GM12878 (cell line): ENCODE results near the gene PLG. TPM values are rescaled to one million over a fixed set of nuclear protein-coding genes. Genes with fewer than 3 reads are reported as not detected.
"Not testable (repeated sequence)": the region's sequence is repeated elsewhere in the genome, so short reads cannot be mapped to it uniquely, and the experiment has no call there.

Source experiments
- ATAC-seq: fragments of 200-7000 bp; cut with Tn5 transposase; 3 replicates; pipeline ENCODE4 v1.9.1; 2020; ENCODE audit warnings: mild to moderate bottlenecking, moderate library complexity
- BruUV-seq: library from RNA; stranded (reverse); fragments of 400-500 nt; replicated peaks from 2 replicates; lab custom pipeline; 2021; lab: Mats Ljungman, UMichigan
- CTCF ChIA-PET: fragments of 300-600 bp; sonication (Branson Sonifier 250); formaldehyde crosslinking; extraction: SDS; loops from one replicate; lab custom pipeline; 2021; ENCODE audit warnings: inconsistent platforms; lab: Yijun Ruan, JAX
- POLR2A ChIA-PET: fragments of 350-600 bp; formaldehyde crosslinking; extraction: SDS; loops from one replicate; lab custom pipeline; 2021; ENCODE audit warnings: inconsistent platforms; lab: Charles Lee
- RAD21 ChIA-PET: fragments of 300-600 bp; sonication (Branson Sonifier 250); formaldehyde crosslinking; loops from one replicate; lab custom pipeline; 2023; ENCODE audit warnings: antibody characterized with exemption; ENCODE audit not compliant: unreplicated experiment; lab: Charles Lee
- SMC1A ChIA-PET: fragments of 300-600 bp; sonication (Branson Sonifier 250); formaldehyde crosslinking; loops from one replicate; lab custom pipeline; 2023; ENCODE audit not compliant: unreplicated experiment, uncharacterized antibody; lab: Charles Lee
- DNase-seq: peaks from one replicate; pipeline ENCODE4 v3.0.0-alpha.2; 2011; ENCODE audit warnings: low read depth, low spot score
- FAIRE-seq: peaks from 3 replicates; lab custom pipeline; 2011; peaks lifted over from hg19 to GRCh38; lab: Jason Lieb, UNC
- H2AFZ ChIP-seq: 2 replicates; pipeline ENCODE4 v1.6.0; 2011; ENCODE audit warnings: low read depth, low read length, control low read depth; ENCODE audit not compliant: control insufficient read depth
- H3K27ac ChIP-seq: 2 replicates; pipeline ENCODE4 v1.5.1; 2011; ENCODE audit warnings: control low read depth; ENCODE audit not compliant: control insufficient read depth, insufficient read depth
- H3K27me3 ChIP-seq, 2 experiments: replicated peaks in 1 of 2; 2 replicates each; pipeline versions ENCODE4 v1.6.0 to v1.6.1; 2011; ENCODE audit warnings: low read length in 1 of 2; ENCODE audit not compliant: control insufficient read depth in 2 of 2, insufficient read depth in 2 of 2
- H3K36me3 ChIP-seq, 2 experiments: 2 replicates each; pipeline ENCODE4 v1.5.1; 2011; ENCODE audit warnings: low read length in 1 of 2; ENCODE audit not compliant: control insufficient read depth in 2 of 2, insufficient read depth in 2 of 2
- H3K4me1 ChIP-seq: 2 replicates; pipeline ENCODE4 v1.6.1; 2011; ENCODE audit warnings: mild to moderate bottlenecking, low read length, moderate library complexity, mixed read lengths; ENCODE audit not compliant: control insufficient read depth, insufficient read depth
- H3K4me2 ChIP-seq: 2 replicates; pipeline ENCODE4 v1.6.0; 2011; ENCODE audit warnings: control low read depth; ENCODE audit not compliant: control insufficient read depth, insufficient read depth
- H3K4me3 ChIP-seq: fragments of 200-600 bp; sonication (generic); 2 replicates; pipeline ENCODE4 v1.5.1; 2016
- H3K79me2 ChIP-seq: 2 replicates; pipeline ENCODE4 v1.6.0; 2011; ENCODE audit warnings: low read length; ENCODE audit not compliant: control insufficient read depth, insufficient read depth
- H3K9ac ChIP-seq: 2 replicates; pipeline ENCODE4 v1.8.0; 2011; ENCODE audit warnings: low read length, control low read depth, mixed read lengths; ENCODE audit not compliant: control insufficient read depth, insufficient read depth
- H3K9me3 ChIP-seq: replicated peaks from 3 replicates; pipeline ENCODE4 v1.5.1; 2011; ENCODE audit warnings: mild to moderate bottlenecking, low read length; ENCODE audit not compliant: control insufficient read depth, insufficient read depth
- H4K20me1 ChIP-seq: 2 replicates; pipeline ENCODE4 v1.6.0; 2011; ENCODE audit not compliant: control insufficient read depth, insufficient read depth
- EED ChIP-seq: sonication (generic); IDR thresholded peaks from 2 replicates; pipeline ENCODE4 v1.6.1; 2016; ENCODE audit warnings: antibody characterized with exemption, low read depth
- GATAD2B ChIP-seq: fragments of 450-650 bp; conservative IDR thresholded peaks from 2 replicates; pipeline ENCODE4 v1.6.1; 2017; ENCODE audit warnings: low read depth, mild to moderate bottlenecking, moderate library complexity
- IRF5 ChIP-seq: fragments of 450-650 bp; IDR thresholded peaks from 2 replicates; pipeline ENCODE4 v1.6.1; 2017; ENCODE audit warnings: borderline replicate concordance
- NFXL1 ChIP-seq: fragments of 450-650 bp; IDR thresholded peaks from 2 replicates; pipeline ENCODE4 v1.6.1; 2017; ENCODE audit warnings: antibody characterized with exemption, mild to moderate bottlenecking, borderline replicate concordance
- RAD21 ChIP-seq: IDR thresholded peaks from 2 replicates; pipeline ENCODE4 v1.6.1; 2011; ENCODE audit warnings: mild to moderate bottlenecking, low read depth, low read length, moderate library complexity; ENCODE audit not compliant: insufficient read depth
- SREBF2 ChIP-seq: IDR thresholded peaks from 2 replicates; pipeline ENCODE4 v1.6.1; 2012; ENCODE audit warnings: mild to moderate bottlenecking, low read length
- WGBS: methylation state at CpG from one replicate; pipeline ENCODE4 v1.1.6; 2016; ENCODE audit warnings: low lambda C conversion rate; ENCODE audit not compliant: insufficient replicate concordance, insufficient coverage; ENCODE audit errors: missing lambda C conversion rate; 5-methylcytosine and 5-hydroxymethylcytosine counted together
- in situ Hi-C: fragments of 300-500 bp; cut with MboI; formaldehyde crosslinking; loops from 9 replicates; pipeline ENCODE4 v1.14.3; 2018; ENCODE audit warnings: mixed read lengths
- intact Hi-C: fragments of 100-400 bp; cut with micrococcal nuclease; formaldehyde crosslinking; loops from one replicate; pipeline ENCODE4 v1.14.2; 2022; ENCODE audit not compliant: unreplicated experiment
- polyA plus RNA-seq, 11 experiments: library from polyadenylated mRNA; depleted of rRNA in 4 of 11; unstranded in 6 of 11; stranded (reverse) in 5 of 11; fragments of >200 nt; fragmentation: Nextera tagmentation in 4 of 11; fragmentation: Illumina TruSeq in 1 of 11; extraction: Ambion mirVana in 4 of 11; extraction: Trizol in 1 of 11; gene quantifications; 1 replicate in 1 of 11; 2 replicates in 10 of 11; pipeline versions ENCODE4 v1.2.1 to v1.2.3, GENCODE V29; 2011 to 2016; ENCODE audit warnings: inconsistent platforms in 2 of 11, missing spikeins in 2 of 11, low read depth in 1 of 11
- total RNA-seq, 4 experiments: library from RNA; depleted of rRNA in 3 of 4; stranded (reverse); fragments of >200 nt in 3 of 4; fragmentation: Illumina TruSeq in 1 of 4; extraction: Trizol in 1 of 4; gene quantifications; 2 replicates each; pipeline versions ENCODE4 v1.2.1 to v1.2.3, GENCODE V29; 2013 to 2021

The PLG gene
- total and polyA plus RNA-seq, 10 of the 15 experiments (the other 5 are each of a cell fraction or from before 2014, with no cell fraction given): 0.06 to 3.0 (median 0.97) TPM; not detected in 1

- TF ChIP-seq GATAD2B (no peak), EED (no peak), RAD21 (peak; percentile 73), SREBF2 (no peak)
Observed at GRCh38 chr6:160667639-160668481, 34.2 kb upstream of the PLG start (continued).

- no TSS peak for BruUV-seq
- Histone ChIP-seq H2AFZ (no peak overlapping the region), H3K27me3 (no peaks in the 10 kb centered on the region), H3K4me3 (no peak overlapping the region), H3K9ac (no peak overlapping the region), H3K79me2 (no peaks in the 10 kb centered on the region), H4K20me1 (no peaks in the 10 kb centered on the region), H3K36me3 (no peaks in the 10 kb centered on the region), H3K4me2 (no peak overlapping the region), H3K4me1 (no peaks in the 10 kb centered on the region), H3K27ac (no peak overlapping the region), H3K9me3 (no peaks in the 10 kb centered on the region)
- in situ Hi-C loops: no loop called here
- intact Hi-C loops: loop anchor here (2.0 to 10.0 kb wide), 2 partner anchors 148 to 534 kb away; no protein-coding TSS in a partner anchor
- DNase-seq (no peak), ATAC-seq (no peak), FAIRE-seq (no peak)
- ChIA-PET RAD21 (no interaction called here), POLR2A (no interaction called here), SMC1A (no interaction called here), CTCF (no interaction called here)
- TF ChIP-seq IRF5 (0 out of 2 replicates have a peak, but pooled peaks have one; percentile 14), NFXL1 (no peak)
- 26% methylated on average over 2 of the region's 2 CpGs for WGBS
Observed at GRCh38 chr6:160668589-160668988, 33.5 kb upstream of the PLG start.

- H3K4me1 ChIP-seq, H3K9ac ChIP-seq, in situ Hi-C loops, FAIRE-seq, DNase-seq, H3K79me2 ChIP-seq, ATAC-seq, H2AFZ ChIP-seq, H3K36me3 ChIP-seq, H3K4me2 ChIP-seq, POLR2A ChIA-PET, H3K4me3 ChIP-seq, H3K27me3 ChIP-seq, H3K9me3 ChIP-seq, H4K20me1 ChIP-seq, BruUV-seq, SMC1A ChIA-PET, H3K27ac ChIP-seq: not testable (repeated sequence)
- WGBS: 27% methylated on average over 5 of the region's 5 CpGs
- ChIA-PET CTCF (interaction anchor here (0.7 kb wide), 1 partner anchor 474 kb away, joined by 3 read pairs; no protein-coding TSS in a partner anchor), RAD21 (interaction anchor here (0.7 kb wide), 1 partner anchor 515 kb away, joined by 3 read pairs; no protein-coding TSS in a partner anchor)
- intact Hi-C loops: loop anchor here (10.0 kb wide), 1 partner anchor 72 kb away; no protein-coding TSS in a partner anchor
Observed at GRCh38 chr6:160676418-160676817, 25.6 kb upstream of the PLG start.
